GM06990 (cell line): ENCODE measurements around the gene NOC2L.

Source experiments
- DNase-seq: peaks from one replicate; pipeline ENCODE4 v3.0.0-alpha.2; 2011; ENCODE audit not compliant: insufficient read length; ENCODE audit errors: extremely low read depth
- H3K27me3 ChIP-seq: replicated peaks from 2 replicates; pipeline ENCODE4 v1.6.0; 2011; ENCODE audit warnings: low read length; ENCODE audit not compliant: control insufficient read depth, insufficient read depth
- H3K36me3 ChIP-seq: 2 replicates; pipeline ENCODE4 v1.5.1; 2011; ENCODE audit warnings: low read length; ENCODE audit not compliant: control insufficient read depth, insufficient read depth
- H3K4me3 ChIP-seq: replicated peaks from 2 replicates; pipeline ENCODE4 v1.5.1; 2011; ENCODE audit warnings: low read depth, mild to moderate bottlenecking, control low read depth, low read length
- TF ChIP-seq, protein P1 (sequence below): IDR thresholded peaks from 2 replicates; pipeline ENCODE4 v1.5.1; 2011; ENCODE audit warnings: low read length, control low read depth, mild to moderate bottlenecking, inconsistent platforms; ENCODE audit not compliant: insufficient read depth, poor library complexity, severe bottlenecking

Gene NOC2L

GRCh38 chr1:975896-976683 is 17.0 kb upstream of the NOC2L start:
- no peaks in the 10 kb centered on the region; the same call in 1 of the 2 replicates for H3K27me3 ChIP-seq
- TF ChIP-seq, protein P1, sequence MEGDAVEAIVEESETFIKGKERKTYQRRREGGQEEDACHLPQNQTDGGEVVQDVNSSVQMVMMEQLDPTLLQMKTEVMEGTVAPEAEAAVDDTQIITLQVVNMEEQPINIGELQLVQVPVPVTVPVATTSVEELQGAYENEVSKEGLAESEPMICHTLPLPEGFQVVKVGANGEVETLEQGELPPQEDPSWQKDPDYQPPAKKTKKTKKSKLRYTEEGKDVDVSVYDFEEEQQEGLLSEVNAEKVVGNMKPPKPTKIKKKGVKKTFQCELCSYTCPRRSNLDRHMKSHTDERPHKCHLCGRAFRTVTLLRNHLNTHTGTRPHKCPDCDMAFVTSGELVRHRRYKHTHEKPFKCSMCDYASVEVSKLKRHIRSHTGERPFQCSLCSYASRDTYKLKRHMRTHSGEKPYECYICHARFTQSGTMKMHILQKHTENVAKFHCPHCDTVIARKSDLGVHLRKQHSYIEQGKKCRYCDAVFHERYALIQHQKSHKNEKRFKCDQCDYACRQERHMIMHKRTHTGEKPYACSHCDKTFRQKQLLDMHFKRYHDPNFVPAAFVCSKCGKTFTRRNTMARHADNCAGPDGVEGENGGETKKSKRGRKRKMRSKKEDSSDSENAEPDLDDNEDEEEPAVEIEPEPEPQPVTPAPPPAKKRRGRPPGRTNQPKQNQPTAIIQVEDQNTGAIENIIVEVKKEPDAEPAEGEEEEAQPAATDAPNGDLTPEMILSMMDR = peak; percentile 66
- H3K36me3 ChIP-seq = no peaks in the 10 kb centered on the region
- peak; percentile 63 for DNase-seq
- H3K4me3 ChIP-seq = no peak overlapping the region

GRCh38 chr1:975365-975764 is 16.3 kb upstream of the NOC2L start:
- H3K36me3 ChIP-seq = no peaks in the 10 kb centered on the region
- TF ChIP-seq, protein P1 = no peak
- no peak for DNase-seq
- no peaks in the 10 kb centered on the region; the same call in 1 of the 2 replicates for H3K27me3 ChIP-seq
- no peak overlapping the region for H3K4me3 ChIP-seq

DNA sequence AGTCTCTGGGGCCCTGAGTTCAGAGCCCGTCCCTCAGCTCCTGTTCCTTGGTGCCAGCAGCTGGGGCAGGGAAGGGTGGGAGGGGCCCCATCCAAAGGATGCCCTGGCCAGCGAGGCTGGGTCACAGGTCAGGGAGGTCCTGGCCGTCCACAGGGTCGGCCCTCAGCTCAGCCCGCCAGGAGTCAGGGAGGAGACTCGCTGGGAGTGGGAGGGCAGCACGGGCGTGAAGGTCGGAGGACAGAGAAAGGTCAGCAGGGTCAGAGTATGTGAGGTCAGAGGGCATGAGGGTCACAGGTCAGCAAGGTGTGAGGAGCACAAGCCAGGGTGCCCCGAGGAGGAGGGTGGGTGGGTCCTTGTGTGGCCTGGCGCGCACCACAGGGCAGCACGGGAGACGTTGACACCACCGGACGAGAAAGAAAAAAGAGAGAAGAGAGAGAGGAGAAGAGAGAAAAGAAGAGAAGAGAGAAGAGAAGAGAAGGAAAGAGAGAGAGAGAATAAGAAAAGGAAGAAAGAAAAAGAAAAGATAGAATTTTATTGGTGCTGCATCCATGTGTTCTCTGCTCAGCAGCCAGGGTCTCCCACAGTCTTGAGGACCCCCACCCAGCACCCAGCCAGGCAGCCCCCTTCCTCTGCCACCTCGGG is 15.8 kb upstream of the NOC2L start:
- Histone ChIP-seq H3K4me3 (no peak overlapping the region), H3K36me3 (no peaks in the 10 kb centered on the region), H3K27me3 (no peaks in the 10 kb centered on the region; the same call in 1 of the 2 replicates)
- TF ChIP-seq, protein P1 = no peak
- no peak for DNase-seq

DNA sequence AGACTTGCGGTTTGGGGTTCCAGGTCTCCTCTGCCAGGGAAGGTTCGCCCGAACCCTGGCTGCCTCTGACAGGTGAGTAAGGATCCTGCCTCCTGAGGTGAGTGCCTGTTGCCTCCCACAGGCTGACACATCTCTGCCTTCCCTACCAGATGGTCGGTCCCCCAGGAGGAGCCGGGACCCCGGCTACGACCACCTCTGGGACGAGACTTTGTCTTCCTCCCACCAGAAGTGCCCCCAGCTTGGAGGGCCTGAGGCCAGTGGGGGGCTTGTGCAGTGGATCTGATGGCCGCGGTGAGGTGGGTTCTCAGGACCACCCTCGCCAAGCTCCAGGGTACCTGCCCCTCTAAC is 15.2 kb upstream of the NOC2L start:
- Histone ChIP-seq H3K27me3 (no peaks in the 10 kb centered on the region; the same call in 1 of the 2 replicates), H3K4me3 (no peak overlapping the region), H3K36me3 (no peaks in the 10 kb centered on the region)
- no peak for DNase-seq
- TF ChIP-seq, protein P1 = no peak

DNA sequence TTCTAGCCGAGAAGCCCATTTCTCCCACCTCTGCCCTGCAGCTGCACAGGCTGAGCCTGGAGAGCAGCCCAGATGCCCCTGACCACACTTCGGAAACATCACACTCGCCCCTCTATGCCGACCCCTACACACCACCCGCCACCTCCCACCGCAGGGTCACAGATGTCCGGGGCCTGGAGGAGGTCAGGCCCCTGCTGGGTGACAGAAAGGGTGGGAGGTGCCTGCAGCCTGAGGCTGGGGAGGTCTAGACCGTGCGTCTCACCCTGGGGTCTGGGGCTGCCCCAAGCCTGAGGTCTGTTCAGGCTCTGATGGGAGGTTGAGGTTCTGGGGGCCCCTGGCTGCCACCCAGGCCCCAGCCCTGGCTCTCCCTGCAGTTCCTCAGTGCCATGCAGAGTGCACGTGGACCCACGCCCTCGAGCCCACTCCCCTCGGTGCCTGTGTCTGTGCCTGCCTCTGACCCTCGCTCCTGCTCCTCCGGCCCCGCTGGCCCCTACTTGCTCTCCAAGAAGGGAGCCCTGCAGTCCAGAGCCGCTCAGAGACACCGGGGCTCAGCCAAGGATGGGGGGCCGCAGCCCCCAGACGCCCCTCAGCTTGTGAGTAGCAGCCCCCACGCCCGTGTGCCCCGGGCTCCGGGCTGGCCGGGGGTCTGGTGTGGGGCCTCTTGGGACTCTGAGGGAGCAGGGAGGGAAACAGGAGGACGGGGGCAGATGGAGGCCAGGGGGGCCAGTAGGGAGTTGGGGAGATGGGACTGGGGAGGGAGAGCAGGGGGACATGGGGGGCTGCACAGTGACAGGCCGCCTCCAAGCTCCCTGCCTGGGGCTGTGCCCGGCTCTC is 14.6 kb upstream of the NOC2L start:
- Histone ChIP-seq H3K36me3 (no peaks in the 10 kb centered on the region), H3K4me3 (no peak overlapping the region), H3K27me3 (no peaks in the 10 kb centered on the region; the same call in 1 of the 2 replicates)
- TF ChIP-seq, protein P1 = no peak
- no peak for DNase-seq
